Psoas muscle (tissue), 8 donors: ENCODE measurements around the gene SLC15A1. TPM values are rescaled to one million over a fixed set of nuclear protein-coding genes. Genes with fewer than 3 reads are reported as not detected.
A peak's percentile ranks its signal among the peaks of the same experiment; 100 is the strongest.

ENCODE experiments used
- ATAC-seq, 4 donors: fragments of 200-7000 bp; cut with Tn5 transposase; one replicate each; pipeline ENCODE4 v1.9.1; 2020; ENCODE audit warnings: moderate library complexity in 3 of 4, mild to moderate bottlenecking in 2 of 4
- DNase-seq, 2 donors: peaks; one replicate each; pipeline ENCODE4 v3.0.0-alpha.2; 2020
- H3K27ac ChIP-seq: fragments of 200-600 bp; one replicate; pipeline ENCODE4 v1.8.0; 2022
- H3K27me3 ChIP-seq, 3 donors: fragments of 200-600 bp in 1 of 3; one replicate each; pipeline versions ENCODE4 v1.6.1 to v1.8.0; 2013 to 2022; ENCODE audit warnings: low read length in 2 of 3, mild to moderate bottlenecking in 2 of 3, moderate library complexity in 1 of 3; ENCODE audit not compliant: insufficient read depth in 3 of 3
- H3K36me3 ChIP-seq, 2 donors: fragments of 200-600 bp in 1 of 2; one replicate each; pipeline versions ENCODE4 v1.6.1 to v1.8.0; 2013 to 2022; ENCODE audit warnings: low read depth in 1 of 2, mild to moderate bottlenecking in 1 of 2, moderate library complexity in 1 of 2; ENCODE audit not compliant: insufficient read depth in 1 of 2
- H3K4me1 ChIP-seq: fragments of 200-600 bp; one replicate; pipeline ENCODE4 v1.8.0; 2022
- H3K4me3 ChIP-seq: fragments of 200-600 bp; one replicate; pipeline ENCODE4 v1.8.0; 2022; ENCODE audit warnings: mild to moderate bottlenecking
- H3K9me3 ChIP-seq: fragments of 200-600 bp; one replicate; pipeline ENCODE4 v1.8.0; 2022
- WGBS, 3 donors: extraction: QIAGEN DNeasy Blood & Tissue Kit; methylation state at CpG; one replicate each; pipeline versions ENCODE4 v1.1.6 to v1.1.7; 2013; 5-methylcytosine and 5-hydroxymethylcytosine counted together
- intact Hi-C, 2 donors: fragments of 100-400 bp; cut with DNase I; formaldehyde crosslinking; loops; one replicate each; pipeline versions ENCODE4 v1.11.0 to v1.14.2; 2022
- polyA plus RNA-seq, 3 donors: library from polyadenylated mRNA; stranded (reverse); fragments of 200-250 nt; gene quantifications; one replicate each; pipeline ENCODE4 v1.2.3, GENCODE V29; 2013
- total RNA-seq, 4 donors: library from RNA; stranded (reverse); fragmentation: NEBNext Ultra II Directional in 2 of 4; extraction: Animal tissue kit (Norgen Biotek cat#: 25700) in 2 of 4; gene quantifications; one replicate each; pipeline versions ENCODE4 v1.2.1 to v1.2.4, GENCODE V29; 2021 to 2023
- TF ChIP-seq, protein P1 (sequence below): fragments of 200-600 bp; IDR thresholded peaks from one replicate; pipeline ENCODE4 v1.8.0; 2022; ENCODE audit warnings: antibody characterized with exemption
- donor health status: healthy with polysubstance abuse.
- donor health status: DM: no; HTN: no; CAD: no; lungs with moderate emphysema.
- donor health status: Bipolar disorder and iron deficiency.
- donor health status: healthy.
- donor health status: DM: yes; HTN: yes; CAD: no.
- donor health status: DM: no; HTN: no; CAD: no.
- donor health status: DM: no; HTN: no; CAD: no.
- donor health status: DM: yes; HTN: yes; CAD: no.

The SLC15A1 gene
- total and polyA plus RNA-seq, 7 donors, result 0.03 to 0.19 (median 0.08) TPM; not detected in 4

DNA sequence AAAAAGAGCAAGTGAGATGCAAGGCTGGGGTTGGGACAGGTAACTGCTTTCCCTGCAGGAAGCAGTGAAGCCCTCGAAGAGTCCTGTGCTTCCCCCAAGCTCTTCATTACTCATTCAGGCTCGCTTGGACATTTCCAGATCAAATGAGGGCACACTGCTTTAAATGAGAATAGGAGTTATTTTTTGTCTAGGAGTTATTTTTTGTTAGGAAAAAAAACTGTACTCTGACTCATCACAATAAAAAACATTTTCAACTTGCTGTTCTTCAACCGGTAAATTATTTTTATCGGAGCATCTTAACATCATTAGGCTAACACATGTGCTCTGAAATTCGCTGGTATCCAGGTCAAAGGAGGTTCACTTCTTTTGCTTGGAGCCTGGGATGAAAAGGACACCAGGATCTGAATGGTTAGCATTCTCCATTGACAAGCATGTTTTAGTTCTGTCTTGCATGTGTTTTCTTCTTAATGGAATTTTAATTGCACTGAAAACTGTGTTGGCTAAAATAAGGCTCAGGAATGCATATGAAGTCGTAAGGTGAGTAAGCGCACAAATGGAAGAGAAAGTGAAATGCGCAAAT lies 94.9 kb downstream of the SLC15A1 start:
- DNase-seq (no peak), ATAC-seq (no peak)
- 57 to 77% (median 60%) methylated on average over 8 of the region's 8 CpGs for WGBS, 3 donors
- no peaks in the 10 kb centered on the region for H3K4me1 ChIP-seq
- no peaks in the 10 kb centered on the region for H3K9me3 ChIP-seq
- H3K27me3 ChIP-seq, result peaks cover 0 to 5% (median 0%) of the 10 kb centered on the region in 3 donors
- intact Hi-C loops, result no loop called here
- no peak overlapping the region for H3K27ac ChIP-seq
- no peak overlapping the region for H3K4me3 ChIP-seq
- TF ChIP-seq, protein P1, sequence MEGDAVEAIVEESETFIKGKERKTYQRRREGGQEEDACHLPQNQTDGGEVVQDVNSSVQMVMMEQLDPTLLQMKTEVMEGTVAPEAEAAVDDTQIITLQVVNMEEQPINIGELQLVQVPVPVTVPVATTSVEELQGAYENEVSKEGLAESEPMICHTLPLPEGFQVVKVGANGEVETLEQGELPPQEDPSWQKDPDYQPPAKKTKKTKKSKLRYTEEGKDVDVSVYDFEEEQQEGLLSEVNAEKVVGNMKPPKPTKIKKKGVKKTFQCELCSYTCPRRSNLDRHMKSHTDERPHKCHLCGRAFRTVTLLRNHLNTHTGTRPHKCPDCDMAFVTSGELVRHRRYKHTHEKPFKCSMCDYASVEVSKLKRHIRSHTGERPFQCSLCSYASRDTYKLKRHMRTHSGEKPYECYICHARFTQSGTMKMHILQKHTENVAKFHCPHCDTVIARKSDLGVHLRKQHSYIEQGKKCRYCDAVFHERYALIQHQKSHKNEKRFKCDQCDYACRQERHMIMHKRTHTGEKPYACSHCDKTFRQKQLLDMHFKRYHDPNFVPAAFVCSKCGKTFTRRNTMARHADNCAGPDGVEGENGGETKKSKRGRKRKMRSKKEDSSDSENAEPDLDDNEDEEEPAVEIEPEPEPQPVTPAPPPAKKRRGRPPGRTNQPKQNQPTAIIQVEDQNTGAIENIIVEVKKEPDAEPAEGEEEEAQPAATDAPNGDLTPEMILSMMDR, result no peak
- no peaks in the 10 kb centered on the region for H3K36me3 ChIP-seq

DNA sequence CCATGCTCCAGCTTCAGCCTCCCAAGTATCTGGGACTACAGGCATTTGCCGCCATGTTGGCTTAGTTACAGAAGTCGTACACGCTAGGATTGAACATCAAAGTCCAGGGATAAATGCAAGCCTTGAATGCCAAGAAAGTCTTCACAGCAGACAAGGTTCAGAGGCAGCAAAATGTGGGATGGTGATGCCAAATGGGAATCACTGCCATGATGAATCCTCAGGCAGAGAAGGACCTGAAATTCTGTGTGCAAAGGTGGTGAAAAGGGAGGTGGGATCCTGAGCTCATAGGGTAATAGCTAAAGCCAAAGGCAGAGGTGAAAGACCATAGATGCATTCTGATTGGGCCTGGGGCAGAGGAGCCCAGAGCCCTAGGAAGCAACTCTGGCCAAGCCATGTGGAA lies 96.2 kb downstream of the SLC15A1 start:
- no peak for DNase-seq
- H3K27me3 ChIP-seq, result peaks cover 0 to 5% (median 0%) of the 10 kb centered on the region in 3 donors
- TF ChIP-seq, protein P1, result no peak
- 92 to 100% (median 96%) methylated on average over 3 of the region's 3 CpGs for WGBS, 3 donors
- H3K9me3 ChIP-seq, result no peaks in the 10 kb centered on the region
- no peak overlapping the region for H3K4me3 ChIP-seq
- H3K4me1 ChIP-seq, result no peaks in the 10 kb centered on the region
- no peak overlapping the region for H3K27ac ChIP-seq
- H3K36me3 ChIP-seq, result no peaks in the 10 kb centered on the region
- intact Hi-C loops, result no loop called here
- no peak for ATAC-seq

DNA sequence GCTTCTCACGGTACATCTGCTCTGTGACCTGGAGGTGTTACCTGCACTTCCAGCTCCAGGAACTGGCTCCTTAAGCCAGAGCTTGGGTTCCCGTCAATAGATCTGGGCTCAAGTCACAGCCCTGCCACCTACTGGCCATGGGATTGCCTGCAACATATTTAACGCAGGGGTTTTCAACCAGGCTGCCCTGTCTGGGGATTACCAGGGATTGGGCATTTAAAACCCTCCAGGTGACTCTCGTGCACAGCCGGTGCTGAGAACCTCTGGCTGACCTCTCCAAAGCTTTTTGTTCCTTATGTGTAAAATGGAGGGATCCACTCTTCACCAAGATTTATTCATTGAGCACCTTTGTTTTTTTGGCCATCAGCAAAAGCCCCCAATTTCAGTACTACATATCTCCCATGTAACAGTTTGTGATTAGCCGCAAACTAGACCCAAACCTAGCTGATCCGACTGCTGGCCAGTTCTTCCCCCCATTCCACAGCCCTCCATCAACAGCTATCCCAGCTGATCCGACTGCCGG lies 98.9 kb downstream of the SLC15A1 start:
- WGBS, 3 donors, result 20 to 29% (median 28%) methylated on average over 9 of the region's 9 CpGs
- ATAC-seq, result peak; percentile 91 to 96 (median 94)
- intact Hi-C loops, result loop anchor here (2.0 to 5.0 kb wide), 4 partner anchors 76 to 209 kb away; partner anchors contain the start of gene STK24 (in 1 of the 2)

DNA sequence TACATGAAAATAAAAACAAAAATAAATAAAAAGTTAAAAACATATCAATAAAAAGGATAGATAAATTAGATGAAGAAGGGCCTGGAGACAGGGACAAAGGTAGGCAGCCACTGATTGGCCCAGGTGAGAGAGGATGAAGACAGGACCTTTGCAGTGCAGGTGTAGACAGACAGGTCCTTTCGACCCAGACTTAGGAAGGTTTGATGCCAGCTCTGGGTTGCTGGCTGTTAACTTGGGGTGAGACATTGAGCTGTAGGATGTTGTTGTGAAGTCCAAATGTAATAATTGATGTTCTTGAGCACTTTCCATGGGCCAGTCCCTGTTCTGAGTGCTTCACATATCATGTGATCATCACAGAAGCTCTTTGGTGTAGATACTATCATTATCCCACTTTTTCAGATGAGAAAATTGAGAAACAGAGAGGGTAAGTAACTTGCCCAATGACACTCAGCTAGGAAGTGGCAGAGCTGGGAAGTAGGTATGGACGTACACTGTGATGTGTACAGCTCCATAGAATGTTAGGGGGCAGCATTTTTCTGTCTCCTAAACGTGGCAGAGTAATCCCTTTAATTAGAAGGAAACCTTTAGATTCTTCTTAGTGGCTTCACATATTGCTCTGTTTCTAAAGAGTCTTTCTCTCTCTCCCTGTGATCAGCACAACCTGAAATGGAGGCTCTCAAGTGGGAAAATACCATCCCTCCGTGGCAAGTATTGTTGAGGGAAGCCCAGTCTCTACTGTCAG lies 99.6 kb downstream of the SLC15A1 start:
- Histone ChIP-seq H3K9me3 (no peaks in the 10 kb centered on the region), H3K36me3 (no peaks in the 10 kb centered on the region), H3K27ac (no peak overlapping the region), H3K4me1 (no peaks in the 10 kb centered on the region), H3K27me3 (peaks cover 0 to 5% (median 0%) of the 10 kb centered on the region in 3 donors), H3K4me3 (no peak overlapping the region)
- intact Hi-C loops, result loop anchor here (2.0 to 5.0 kb wide), 4 partner anchors 76 to 208 kb away; partner anchors contain the start of gene STK24 (in 1 of the 2)
- ATAC-seq, result peak in 1 of 4 donors; percentile 7
- TF ChIP-seq, protein P1, result no peak
- 44 to 50% (median 49%) methylated on average over 4 of the region's 4 CpGs for WGBS, 3 donors
- DNase-seq, result no peak

More for the DNA sequence above, 98.9 kb downstream of the SLC15A1 start:
- H3K36me3 ChIP-seq, result no peaks in the 10 kb centered on the region
- H3K27me3 ChIP-seq, result peaks cover 0 to 5% (median 0%) of the 10 kb centered on the region in 3 donors
- no peaks in the 10 kb centered on the region for H3K9me3 ChIP-seq
- TF ChIP-seq, protein P1, result peak; percentile 88
- no peak overlapping the region for H3K4me3 ChIP-seq
- H3K27ac ChIP-seq, result no peak overlapping the region
- DNase-seq, result peak; percentile 68 to 79
- H3K4me1 ChIP-seq, result no peaks in the 10 kb centered on the region
